Kidney (tissue), 14 donors: Measurements from ENCODE around the gene KCTD8. TPM values are rescaled to one million over a fixed set of nuclear protein-coding genes. Genes with fewer than 3 reads are reported as not detected.

Experiments used
- DNase-seq, 5 donors: peaks; one replicate each; pipeline ENCODE4 v3.0.0-alpha.2; 2013 to 2020
- FAIRE-seq: peaks from 2 replicates; lab custom pipeline; 2012; peaks lifted over from hg19 to GRCh38; lab: Jason Lieb, UNC
- H3K27ac ChIP-seq, 2 donors: one replicate each; pipeline ENCODE4 v1.7.0; 2013; ENCODE audit warnings: low read depth in 2 of 2, low read length in 2 of 2, inconsistent platforms in 1 of 2
- H3K27me3 ChIP-seq: one replicate; pipeline ENCODE4 v1.7.1; 2013; ENCODE audit warnings: low read length, inconsistent platforms; ENCODE audit not compliant: control insufficient read depth, insufficient read depth
- H3K36me3 ChIP-seq, 3 donors: one replicate each; pipeline versions ENCODE4 v1.7.0 to v1.7.1; 2013; ENCODE audit warnings: low read length in 3 of 3, control low read depth in 1 of 3, inconsistent platforms in 1 of 3; ENCODE audit not compliant: insufficient read depth in 3 of 3, control insufficient read depth in 2 of 3
- H3K4me1 ChIP-seq, 3 donors: one replicate each; pipeline versions ENCODE4 v1.7.0 to v1.7.1; 2013; ENCODE audit warnings: low read length in 3 of 3, inconsistent platforms in 1 of 3, low read depth in 1 of 3; ENCODE audit not compliant: control insufficient read depth in 2 of 3, insufficient read depth in 2 of 3
- H3K4me3 ChIP-seq, 3 donors: one replicate each; pipeline versions ENCODE4 v1.7.0 to v1.8.1; 2013; ENCODE audit warnings: low read length in 3 of 3, control low read depth in 1 of 3, inconsistent platforms in 1 of 3
- H3K9ac ChIP-seq, 3 donors: one replicate each; pipeline versions ENCODE4 v1.7.0 to v1.7.1; 2013; ENCODE audit warnings: low read length in 3 of 3, control low read depth in 1 of 3, inconsistent platforms in 1 of 3
- H3K9me3 ChIP-seq, 3 donors: one replicate each; pipeline versions ENCODE4 v1.7.0 to v1.7.1; 2013; ENCODE audit warnings: low read length in 3 of 3, control low read depth in 1 of 3, inconsistent platforms in 1 of 3; ENCODE audit not compliant: control insufficient read depth in 2 of 3, insufficient read depth in 1 of 3
- CTCF ChIP-seq: IDR thresholded peaks from 3 replicates; pipeline ENCODE4 v1.5.1; 2012; ENCODE audit warnings: mild to moderate bottlenecking, moderate library complexity, borderline replicate concordance; ENCODE audit not compliant: insufficient read depth; ENCODE audit errors: extremely low read depth
- intact Hi-C: fragments of 100-400 bp; cut with DNase I; formaldehyde crosslinking; loops from one replicate; pipeline ENCODE4 v1.11.1; 2022
- polyA plus RNA-seq: library from polyadenylated mRNA; stranded (reverse); fragments of 350-450 nt; fragmentation: Illumina TruSeq; extraction: RNeasy Lipid Tissue Mini Kit (QIAGEN cat#74804); gene quantifications from one replicate; pipeline ENCODE4 v1.2.3, GENCODE V29; 2014; ENCODE audit warnings: low read depth, low replicate concordance; ENCODE audit not compliant: insufficient read depth
- total RNA-seq: library from RNA; stranded (reverse); fragmentation: NEBNext Ultra II Directional; extraction: Animal tissue kit (Norgen Biotek cat#: 25700); gene quantifications from one replicate; pipeline ENCODE4 v1.2.1, GENCODE V29; 2021
- donor health status: control.
- donor health status: control.
- donor health status: control.
- donor health status: control.
- donor health status: control.
- donor health status: DM: yes; HTN: yes; CAD: no.
- donor health status: Normal renal cell carcinoma (clear cell type).

The KCTD8 gene
- total and polyA plus RNA-seq, 2 donors from 2014 or later, result 0.62 to 1.3 TPM

DNA sequence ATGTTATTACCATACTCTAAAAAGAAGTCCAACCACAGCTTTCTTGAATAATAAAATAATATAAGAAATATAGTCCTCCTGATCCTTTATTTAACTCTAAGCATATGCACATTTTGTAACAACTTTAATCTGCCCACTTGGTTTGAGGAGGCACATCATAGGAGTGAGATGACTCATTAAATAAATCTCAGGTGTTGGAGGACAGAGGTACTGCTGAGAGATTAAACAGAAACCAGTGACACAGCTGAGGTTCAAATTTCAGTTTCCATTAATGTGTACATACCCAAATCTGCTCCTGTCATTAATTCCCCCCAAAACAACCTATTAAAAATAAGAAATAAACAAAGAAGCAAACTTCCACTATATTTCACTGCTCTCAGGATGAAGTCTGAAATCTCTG is 211.0 kb downstream of the KCTD8 start:
- no peak for TF ChIP-seq CTCF
- no peak overlapping the region for H3K4me3 ChIP-seq

GRCh38 chr4:44235897-44236296 is 212.7 kb downstream of the KCTD8 start:
- Histone ChIP-seq H3K36me3 (no peaks in the 10 kb centered on the region), H3K9me3 (no peaks in the 10 kb centered on the region), H3K27ac (no peak overlapping the region), H3K4me1 (no peaks in the 10 kb centered on the region), H3K9ac (no peak overlapping the region), H3K4me3 (no peak overlapping the region), H3K27me3 (no peaks in the 10 kb centered on the region)
- TF ChIP-seq CTCF, result no peak
- DNase-seq, result no peak
- intact Hi-C loops, result no loop called here
- FAIRE-seq, result no peak

More for the DNA sequence above, 211.0 kb downstream of the KCTD8 start:
- Histone ChIP-seq H3K4me1 (no peaks in the 10 kb centered on the region), H3K9ac (no peak overlapping the region), H3K27ac (no peak overlapping the region), H3K9me3 (no peaks in the 10 kb centered on the region), H3K36me3 (no peaks in the 10 kb centered on the region), H3K27me3 (no peaks in the 10 kb centered on the region)
- DNase-seq (no peak), FAIRE-seq (no peak)
- intact Hi-C loops, result no loop called here

DNA sequence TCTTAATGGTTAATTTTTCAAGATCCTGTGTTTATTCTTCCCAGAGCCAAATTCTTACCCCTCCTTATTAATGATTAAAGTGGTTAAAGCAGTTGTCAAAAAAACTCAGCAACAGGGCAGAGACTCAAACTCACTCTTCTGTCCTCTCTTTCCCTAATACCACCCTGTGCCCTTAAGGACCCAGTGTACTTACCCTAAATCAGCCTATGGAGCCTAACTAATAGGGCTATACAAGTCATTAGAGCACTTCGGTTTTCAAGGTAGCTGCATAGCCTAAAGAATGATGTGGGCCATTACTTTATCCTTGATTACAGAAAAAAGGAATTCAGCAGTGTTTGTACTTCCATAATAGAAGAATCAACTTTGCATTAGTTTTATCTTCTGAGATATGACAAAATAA is 216.3 kb downstream of the KCTD8 start:
- no peaks in the 10 kb centered on the region for H3K4me1 ChIP-seq
- DNase-seq (no peak), FAIRE-seq (no peak)
- H3K9me3 ChIP-seq, result no peaks in the 10 kb centered on the region
- no peak overlapping the region for H3K9ac ChIP-seq
- H3K36me3 ChIP-seq, result no peaks in the 10 kb centered on the region
- no peak overlapping the region for H3K4me3 ChIP-seq
- no peaks in the 10 kb centered on the region for H3K27me3 ChIP-seq
- intact Hi-C loops, result no loop called here
- TF ChIP-seq CTCF, result no peak
- no peak overlapping the region for H3K27ac ChIP-seq

DNA sequence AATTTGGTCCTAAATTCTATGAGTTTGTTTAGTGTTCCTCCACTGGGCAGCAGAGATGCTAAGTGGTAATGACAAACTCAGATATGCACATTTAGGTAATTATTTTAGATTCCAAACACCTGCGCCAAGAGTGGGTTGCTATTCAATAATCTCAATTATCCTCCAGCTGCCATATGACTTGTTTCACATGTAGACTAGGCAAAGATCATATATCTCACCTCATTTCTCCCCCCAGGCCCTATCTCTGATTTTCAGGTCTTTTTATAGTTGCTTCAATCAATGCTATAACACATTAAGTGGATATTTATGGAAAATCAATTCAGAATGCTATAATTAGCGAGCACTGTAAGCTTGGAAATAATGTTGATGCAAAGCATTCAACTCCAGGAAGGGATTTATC is 217.6 kb downstream of the KCTD8 start:
- no peaks in the 10 kb centered on the region for H3K4me1 ChIP-seq
- no peak overlapping the region for H3K9ac ChIP-seq
- no peak overlapping the region for H3K27ac ChIP-seq
- FAIRE-seq (no peak), DNase-seq (no peak)
- H3K4me3 ChIP-seq, result no peak overlapping the region
- no peak for TF ChIP-seq CTCF
- no peaks in the 10 kb centered on the region for H3K27me3 ChIP-seq
- H3K9me3 ChIP-seq, result no peaks in the 10 kb centered on the region
- no peaks in the 10 kb centered on the region for H3K36me3 ChIP-seq
- intact Hi-C loops, result no loop called here
